HL-60/S4 (cell line): Measurements from ENCODE around the gene SRGAP3.

Experiments
- in situ Hi-C: fragments of 300-500 bp; cut with MboI; formaldehyde crosslinking; loops from 2 replicates; pipeline ENCODE4 v1.14.3; 2022; ENCODE audit warnings: low sequenced_read_pairs

The SRGAP3 gene

GRCh38 chr3:9254764-9255163, 5.3 kb upstream of the SRGAP3 start:
- in situ Hi-C loops = no loop called here

DNA sequence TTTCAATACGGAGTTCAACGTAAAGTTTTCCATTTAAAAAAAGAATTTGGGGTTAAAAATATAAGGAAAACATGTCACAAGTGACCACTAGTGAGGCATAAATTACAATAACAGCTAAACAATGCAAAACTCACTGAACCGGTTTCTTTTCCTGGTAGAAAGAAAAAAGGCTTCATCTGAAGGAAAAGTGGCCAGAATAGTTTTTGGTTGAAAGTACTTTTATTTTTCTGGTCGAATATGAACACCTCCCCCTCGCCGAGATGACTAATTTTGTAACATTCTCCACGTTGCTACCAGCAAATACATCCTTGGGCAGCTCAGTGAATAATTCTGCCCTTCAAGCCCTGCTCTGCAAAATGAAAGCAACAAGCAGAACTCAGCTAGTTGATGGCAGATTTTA, 3.9 kb upstream of the SRGAP3 start:
- in situ Hi-C loops = no loop called here

DNA sequence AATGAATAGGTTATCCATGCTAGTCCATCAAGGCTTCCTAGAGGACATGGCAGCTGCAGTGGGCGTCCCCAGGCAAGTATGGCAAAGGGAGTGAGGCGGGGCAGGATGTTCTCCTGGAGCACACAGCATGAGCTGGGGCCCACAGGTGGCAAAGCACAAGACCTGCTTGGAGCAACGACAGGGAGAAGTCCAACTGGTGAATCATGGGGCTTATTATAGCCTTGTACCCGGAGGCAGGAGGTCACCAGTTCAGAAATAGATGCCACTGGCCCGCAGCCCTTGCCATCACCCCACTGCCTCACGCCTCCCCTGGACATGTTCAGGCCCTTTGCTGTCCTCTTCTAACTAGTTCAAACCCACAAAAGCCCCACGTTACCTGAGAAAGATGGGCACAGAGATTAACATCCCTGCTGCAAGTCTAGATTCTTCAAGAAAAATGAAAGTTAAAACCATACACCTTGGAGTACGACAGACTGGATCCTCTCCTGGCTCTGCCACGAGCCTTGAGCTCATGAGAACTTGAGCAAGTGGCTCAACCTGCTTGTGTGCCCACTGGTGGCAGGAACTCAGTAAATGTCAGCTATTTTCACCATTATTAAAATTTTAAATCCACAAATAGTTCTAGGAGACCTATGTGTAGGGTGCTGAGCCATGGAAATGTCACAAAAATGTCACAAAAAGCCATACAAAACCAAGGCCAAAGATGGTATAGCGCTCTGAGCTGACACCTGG, 1.8 kb upstream of the SRGAP3 start:
- in situ Hi-C loops = no loop called here

DNA sequence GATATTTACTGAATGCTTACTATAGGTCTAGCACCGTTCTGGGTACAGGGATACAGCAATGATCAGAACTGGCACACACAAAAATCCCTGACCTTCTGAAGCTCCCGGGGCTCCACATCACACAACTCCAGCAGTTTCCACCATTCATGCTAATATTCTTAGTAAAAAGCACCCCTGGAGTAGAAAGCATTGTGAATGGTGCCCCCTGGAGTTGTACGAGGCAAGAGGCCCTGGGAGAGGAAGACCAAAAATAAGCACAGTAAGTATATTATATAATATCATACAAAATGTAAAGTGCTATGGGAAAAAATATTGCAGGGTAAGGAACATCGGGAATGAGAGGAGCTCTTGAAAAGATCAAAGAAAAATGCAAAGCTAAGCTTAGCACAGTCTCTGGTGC, 790 bp upstream of the SRGAP3 start:
- in situ Hi-C loops = no loop called here

GRCh38 chr3:9248522-9249271, 749 bp downstream of the SRGAP3 start:
- in situ Hi-C loops = no loop called here

DNA sequence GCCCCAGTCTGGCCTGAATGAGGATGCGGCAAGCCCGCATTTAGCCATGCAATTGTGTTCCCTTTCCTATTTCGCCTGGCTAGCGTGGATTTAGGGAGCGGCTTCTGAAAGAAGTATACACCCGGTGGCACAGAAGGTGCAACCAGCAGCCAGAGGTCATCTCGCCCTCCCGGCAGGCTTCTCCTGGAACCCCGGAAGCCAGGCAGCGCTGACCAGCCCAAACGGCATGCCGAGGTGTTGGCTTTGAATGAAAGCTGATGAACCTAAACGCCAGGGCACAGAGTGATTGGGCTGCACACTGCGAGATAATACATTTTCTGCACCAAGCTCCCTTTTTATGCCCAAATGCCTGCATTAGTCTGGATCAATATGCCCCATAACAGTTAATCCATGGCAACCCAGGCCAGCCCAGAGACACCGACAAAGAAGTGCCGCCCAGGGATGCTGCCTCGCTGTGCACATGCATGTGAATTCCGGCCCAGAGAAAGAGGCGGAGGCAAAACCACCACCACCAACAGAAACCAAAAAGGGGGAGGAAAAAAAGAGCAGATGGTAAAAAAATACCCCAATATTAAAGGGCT, 1.4 kb downstream of the SRGAP3 start:
- in situ Hi-C loops = no loop called here

DNA sequence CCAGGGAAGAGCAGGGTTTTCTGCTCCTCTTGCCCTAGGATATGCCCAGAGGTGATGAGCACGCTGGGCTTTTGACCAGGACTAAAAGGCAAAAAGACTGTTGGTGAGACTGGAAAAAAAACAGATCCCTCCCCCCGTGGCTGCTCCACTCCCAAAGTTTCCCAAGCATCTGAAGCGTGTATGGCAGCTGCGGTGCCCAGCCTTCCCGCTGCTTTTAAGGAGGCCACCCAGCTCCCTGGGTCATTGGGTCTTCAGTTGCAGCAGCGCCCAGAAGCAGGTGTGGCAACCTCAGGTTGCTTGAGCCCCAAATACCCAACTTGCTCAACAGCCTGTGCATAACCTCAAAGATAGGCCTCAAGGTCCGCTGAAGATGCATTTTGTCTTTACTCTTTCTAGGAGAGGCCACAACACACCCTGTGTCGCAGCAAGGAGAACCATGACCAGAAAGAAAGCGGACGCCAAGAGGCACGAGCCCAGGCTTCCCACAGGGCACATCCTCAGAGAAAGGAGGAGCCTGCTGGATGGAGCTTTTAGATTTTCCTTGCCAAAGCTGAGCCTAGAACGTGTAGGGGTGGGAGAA, 2.0 kb downstream of the SRGAP3 start:
- in situ Hi-C loops = no loop called here

DNA sequence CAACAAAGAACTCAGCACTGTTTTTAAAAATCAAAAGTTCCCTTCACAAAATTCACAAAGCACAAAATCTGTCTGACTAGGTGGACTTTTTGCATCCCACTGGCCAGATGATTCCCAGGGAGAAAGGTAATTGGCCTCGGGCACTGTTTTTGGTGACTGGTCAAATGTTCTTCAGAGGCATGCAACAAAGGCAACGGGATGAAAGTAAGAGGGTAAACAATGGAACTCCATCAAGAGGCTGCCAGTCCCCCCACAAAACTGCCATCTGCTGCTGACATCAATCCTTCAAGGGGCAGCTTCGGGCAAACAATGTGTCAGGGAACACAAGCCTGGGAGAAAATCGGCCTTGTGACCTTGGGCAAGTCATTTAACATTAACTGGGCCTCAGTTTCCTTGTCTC, 3.3 kb downstream of the SRGAP3 start:
- in situ Hi-C loops = no loop called here

DNA sequence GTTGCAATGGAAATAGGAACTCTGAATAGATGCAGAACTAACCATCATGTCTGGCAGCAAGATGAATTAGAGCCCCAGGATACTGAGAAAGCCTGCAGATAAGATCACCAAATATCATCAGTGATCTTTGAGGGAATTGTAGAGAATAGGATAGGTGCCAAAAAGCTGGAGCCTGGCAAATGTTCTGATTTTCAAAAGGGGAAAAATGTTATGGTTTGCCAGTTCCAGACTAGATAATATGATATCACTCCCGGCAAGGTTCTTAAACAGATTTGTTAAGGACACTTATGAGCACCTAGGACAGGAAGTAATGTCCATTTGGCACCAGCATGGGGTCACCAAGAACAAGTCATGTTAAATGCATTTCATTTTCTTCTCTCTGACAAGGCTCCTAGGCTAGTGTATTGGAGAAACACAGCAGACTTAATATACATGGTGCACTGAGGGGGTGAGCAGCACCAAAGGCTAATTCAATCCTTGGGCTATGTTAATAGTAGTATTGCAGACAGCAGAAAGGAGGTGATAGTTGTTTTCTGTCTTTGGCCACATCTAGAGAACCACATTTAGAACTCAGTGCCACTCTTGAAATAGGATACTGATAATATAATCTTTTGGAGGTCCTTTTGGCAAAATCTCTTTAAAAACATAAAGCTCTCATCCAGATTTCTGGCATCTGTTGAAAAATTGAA, 4.8 kb downstream of the SRGAP3 start:
- in situ Hi-C loops = no loop called here

DNA sequence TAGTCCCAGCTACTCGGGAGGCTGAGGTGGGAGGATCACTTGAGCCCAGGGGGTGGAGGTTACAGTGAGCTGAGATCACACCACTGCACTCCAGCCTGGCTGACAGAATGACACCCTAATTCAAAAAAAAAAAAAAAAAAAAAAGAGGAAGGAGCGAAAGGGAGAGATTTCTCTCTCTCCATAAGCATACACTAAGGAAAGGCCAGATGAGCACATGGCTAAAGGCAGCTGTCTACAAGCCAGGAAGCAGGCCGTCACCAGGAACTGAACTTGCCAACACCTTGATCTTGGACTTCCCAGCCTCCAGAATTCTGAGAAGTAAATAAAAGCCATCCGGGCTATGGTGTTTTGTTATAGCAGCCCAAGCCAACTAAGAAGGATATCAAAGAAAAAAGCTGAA, 7.5 kb downstream of the SRGAP3 start:
- in situ Hi-C loops = no loop called here

DNA sequence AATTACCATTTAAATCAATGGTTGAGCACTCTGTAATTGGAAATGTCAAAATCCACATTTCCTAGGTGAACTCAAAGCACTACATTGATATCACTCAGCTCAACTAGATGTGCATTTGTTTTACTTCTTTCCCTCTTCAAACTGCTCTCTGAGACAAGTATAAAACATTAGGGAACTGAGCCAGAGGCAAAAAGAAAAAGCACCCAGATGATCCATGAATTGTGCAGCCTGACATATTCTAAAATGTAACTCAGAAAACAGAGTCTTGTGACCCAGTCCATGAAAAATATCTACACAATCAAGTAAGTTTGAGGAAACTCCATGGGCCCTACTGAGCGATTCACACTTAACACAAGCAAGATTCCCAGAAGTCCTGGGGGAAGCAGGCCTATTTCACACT, 9.8 kb downstream of the SRGAP3 start:
- in situ Hi-C loops = no loop called here

DNA sequence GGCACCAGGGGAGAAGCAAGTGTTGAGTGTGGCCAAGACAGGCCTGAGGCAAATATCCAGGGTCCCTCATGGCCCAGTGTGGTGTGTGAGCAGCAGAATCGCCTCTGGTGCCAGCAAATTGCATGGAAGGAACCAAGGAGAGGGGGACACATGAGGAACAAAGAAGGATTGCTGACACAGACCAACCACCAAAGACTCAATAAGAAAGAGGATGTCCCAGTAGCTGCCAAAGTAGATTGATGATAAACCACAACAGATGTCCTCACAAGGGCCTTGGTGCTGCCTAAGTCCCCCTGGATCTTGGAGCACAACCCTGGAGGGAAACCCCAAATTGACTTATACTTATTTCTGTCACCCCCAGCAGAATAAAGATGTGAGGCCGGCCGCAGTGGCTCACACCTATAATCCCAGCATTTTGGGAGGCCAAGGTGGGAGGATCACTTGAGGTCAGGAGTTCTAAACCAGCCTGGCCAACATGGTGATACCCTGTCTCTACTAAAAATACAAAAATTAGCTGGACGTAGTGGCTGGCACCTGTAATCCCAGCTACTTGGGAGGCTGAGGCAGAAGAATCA, 10.6 kb downstream of the SRGAP3 start:
- in situ Hi-C loops = no loop called here

- in situ Hi-C loops = no loop called here
Measured at GRCh38 chr3:9238276-9238675, 11.2 kb downstream of the SRGAP3 start.

GRCh38 chr3:9233814-9234600, 15.4 kb downstream of the SRGAP3 start:
- in situ Hi-C loops = no loop called here

- in situ Hi-C loops = no loop called here
Measured at GRCh38 chr3:9233101-9233500, 16.3 kb downstream of the SRGAP3 start.

DNA sequence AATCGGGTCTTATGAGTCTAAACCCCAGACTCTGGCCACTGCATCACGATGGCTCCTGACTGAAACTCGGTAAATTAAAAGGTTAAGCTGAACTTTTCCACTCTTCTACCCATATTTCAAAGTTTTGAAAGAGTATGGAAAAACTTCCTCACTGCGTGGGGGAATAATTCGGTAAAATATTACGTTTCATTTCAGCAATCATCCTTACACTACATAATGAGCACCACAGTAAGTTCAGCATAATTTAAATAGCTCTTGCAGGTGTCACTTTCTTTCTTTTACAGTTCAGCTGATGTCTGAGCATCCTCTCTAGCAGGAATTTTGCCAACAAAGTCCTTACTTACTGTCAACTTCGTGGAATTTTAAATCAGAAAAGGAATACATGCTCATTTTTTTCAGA, 17.5 kb downstream of the SRGAP3 start:
- in situ Hi-C loops = no loop called here

DNA sequence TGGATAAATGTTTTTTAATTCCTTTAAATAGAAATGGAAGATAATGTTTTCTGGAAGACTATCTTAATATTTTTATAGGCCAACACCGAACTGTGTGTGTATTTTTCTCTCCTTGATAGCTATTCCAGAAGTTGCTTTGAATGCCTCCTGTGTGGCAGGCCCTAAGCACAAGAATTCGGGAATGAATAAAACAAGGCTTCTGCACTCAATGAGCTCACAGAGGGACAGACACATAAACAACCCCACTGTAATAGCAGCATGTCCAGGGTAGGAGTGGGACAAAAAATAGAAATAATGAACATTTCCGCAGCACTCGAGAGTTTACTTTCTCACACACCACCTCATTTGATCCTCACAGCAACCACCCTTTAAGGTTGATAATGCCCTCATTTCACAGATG, 18.0 kb downstream of the SRGAP3 start:
- in situ Hi-C loops = no loop called here

DNA sequence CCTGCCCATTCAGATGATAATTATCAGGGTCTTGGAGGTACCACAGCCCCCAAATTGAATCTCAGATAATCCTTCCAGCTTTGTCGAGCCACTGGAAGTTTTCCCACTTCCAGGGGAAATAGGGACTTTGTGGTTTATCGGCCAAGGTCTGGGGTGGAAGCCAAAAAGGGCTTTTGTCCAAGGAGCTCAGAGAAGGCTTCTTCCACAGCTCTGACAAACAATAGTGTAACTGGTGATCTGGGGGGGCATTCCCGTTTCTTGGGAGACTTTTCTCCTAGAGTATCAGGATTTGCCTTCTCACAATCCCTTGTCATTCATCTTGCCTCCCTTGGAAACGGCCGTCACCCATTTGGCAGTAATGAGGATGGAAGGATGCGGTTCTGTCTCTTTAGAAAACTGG, 18.4 kb downstream of the SRGAP3 start:
- in situ Hi-C loops = no loop called here

DNA sequence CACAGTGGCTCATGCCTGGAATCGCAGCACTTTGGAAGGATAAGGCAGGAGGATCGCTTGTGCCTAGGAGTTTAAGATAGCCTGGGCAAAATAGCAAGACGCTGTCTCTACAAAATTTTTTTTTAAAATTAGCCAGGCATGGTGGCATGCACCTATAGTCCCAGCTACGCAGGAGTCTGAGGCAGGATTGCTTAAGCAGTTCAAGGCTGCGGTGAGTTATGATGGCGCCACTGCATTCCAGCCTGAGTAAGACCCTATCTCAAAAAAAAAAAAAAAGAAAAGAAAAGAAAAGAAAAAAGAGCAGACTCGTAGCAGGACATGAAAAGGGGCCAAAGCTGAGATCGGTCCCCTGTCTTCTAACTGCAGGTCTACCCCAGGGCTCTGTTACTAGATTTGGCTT, 18.9 kb downstream of the SRGAP3 start:
- in situ Hi-C loops = no loop called here

- in situ Hi-C loops = no loop called here
Measured at GRCh38 chr3:9229879-9230278, 19.6 kb downstream of the SRGAP3 start.
